Measurements from ENCODE around the gene BCKDK.

Gene BCKDK

GRCh38 chr16:31108035-31108793, at the start of gene BCKDK:
BCKDK (plus strand) TSS chr16:31108386; CDS start chr16:31109224, 838 bp downstream.
- no peak for DNase-seq

GRCh38 chr16:31061126-31061812, 46.9 kb upstream of the BCKDK start:
- DNase-seq, result no peak

DNA sequence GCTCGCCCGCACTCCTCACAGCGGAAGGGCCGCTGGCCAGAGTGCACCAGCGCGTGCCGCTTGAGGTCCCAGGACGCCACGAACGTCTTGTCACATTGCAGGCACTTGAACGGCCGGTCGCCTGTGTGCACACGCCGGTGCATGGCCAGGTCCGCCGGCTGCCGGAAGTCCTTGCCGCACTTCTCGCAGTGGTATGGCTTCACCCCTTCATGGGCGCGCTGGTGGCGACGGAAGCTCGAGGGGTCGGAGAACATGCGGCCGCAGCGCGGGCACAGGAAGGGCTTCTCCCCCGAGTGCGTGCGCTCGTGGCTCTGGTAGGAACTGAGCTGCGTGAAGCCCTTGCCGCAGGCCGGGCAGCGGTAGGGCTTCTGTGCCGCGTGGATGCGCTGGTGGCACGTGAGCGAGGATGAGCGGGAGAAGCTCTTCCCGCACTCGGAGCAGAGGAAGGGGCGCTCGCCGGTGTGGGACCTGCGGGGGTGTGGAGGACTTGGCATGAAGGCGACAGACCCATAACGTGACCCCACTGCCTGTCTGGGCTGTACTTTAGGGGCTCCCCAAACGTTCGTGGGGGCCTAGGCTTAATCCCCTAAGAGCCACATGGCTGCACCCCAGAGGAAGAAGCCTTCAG, 46.3 kb upstream of the BCKDK start:
- no peak for DNase-seq

GRCh38 chr16:31063495-31063842, 44.7 kb upstream of the BCKDK start:
- no peak for DNase-seq

DNA sequence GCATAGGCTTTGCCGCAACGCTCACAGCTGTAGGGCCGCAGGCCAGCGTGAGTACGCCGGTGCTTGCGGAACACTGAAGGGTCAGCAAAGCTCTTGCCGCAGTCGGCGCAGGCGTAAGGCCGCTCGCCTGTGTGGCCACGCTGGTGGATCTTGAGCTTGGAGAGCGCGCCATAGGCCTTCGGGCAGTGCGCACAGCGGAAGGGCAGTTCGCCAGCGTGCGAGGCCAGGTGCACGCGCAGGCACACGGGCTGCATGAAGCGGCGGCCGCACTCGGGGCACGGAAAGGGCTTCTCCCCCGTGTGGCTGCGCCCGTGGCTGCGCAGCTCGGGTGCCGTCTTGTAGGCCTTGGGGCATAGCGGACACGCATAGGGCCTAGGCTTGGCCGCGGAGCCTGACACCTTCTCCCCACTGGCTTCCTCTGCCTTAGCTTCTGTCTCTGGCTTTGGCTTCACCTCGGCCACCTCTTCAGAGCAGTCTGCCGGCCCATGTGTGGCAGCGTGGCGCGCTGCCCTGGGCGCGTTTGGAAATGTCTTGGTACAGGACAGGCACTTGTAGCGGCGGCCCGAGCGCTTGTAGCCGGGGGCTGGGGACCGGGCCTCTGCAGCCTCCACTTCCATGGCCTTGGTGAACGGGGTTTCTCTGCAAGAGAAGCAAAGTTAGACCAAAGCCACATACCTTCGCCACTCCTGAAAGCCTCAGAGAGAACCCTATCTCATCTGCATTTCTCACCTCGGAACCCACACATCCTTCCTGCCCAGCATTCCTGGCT, 44.2 kb upstream of the BCKDK start:
- no peak for DNase-seq

- DNase-seq, result no peak
These were observed 43.2 kb upstream of the BCKDK start for GRCh38 chr16:31064882-31065461.

GRCh38 chr16:31067342-31067741, 40.8 kb upstream of the BCKDK start:
- no peak for DNase-seq

GRCh38 chr16:31071861-31072260, 36.3 kb upstream of the BCKDK start:
- DNase-seq, result no peak

- DNase-seq, result no peak
These were observed 35.5 kb upstream of the BCKDK start for GRCh38 chr16:31072540-31073141.

DNA sequence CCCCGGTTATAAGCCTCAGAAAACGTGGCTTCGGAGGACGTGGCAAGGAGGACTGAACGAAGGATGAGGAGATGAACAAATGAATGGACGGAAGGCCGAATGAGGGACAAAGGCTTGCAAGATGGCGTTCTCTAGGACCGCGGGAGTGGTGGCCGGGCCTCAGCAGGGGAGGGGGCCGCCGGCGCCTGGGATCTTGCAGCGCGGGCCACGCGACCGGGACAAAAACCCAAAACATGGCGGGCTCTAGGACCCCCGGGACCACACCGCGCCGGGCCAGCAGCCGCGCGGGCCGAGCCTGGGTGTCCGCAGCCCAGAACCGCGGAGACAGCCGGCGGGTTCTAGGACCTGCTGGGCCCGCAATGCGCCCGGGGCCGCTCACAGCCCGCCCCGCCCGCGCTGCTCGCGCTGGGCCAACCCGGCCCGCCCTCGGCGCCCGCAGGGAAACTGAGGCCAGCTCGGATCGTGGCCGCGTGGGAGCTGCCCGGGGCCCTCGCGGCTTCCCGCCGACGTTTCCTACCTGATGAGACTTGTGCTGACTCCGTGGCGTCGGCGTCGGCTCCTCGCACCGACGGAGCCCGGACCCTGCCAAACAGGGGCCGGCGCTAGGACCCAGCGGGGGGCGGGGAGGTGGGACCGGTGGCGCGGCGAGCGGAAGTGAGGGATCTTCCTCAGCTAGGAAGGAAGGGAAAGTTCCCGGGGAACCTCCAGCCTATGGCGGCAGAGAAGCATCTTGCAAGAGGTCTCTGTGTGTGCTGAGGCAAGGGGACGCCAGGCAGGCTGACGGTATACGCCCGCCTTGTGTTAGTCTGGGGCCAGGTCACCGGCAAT, 34.8 kb upstream of the BCKDK start:
- DNase-seq, result peak; percentile 39

- DNase-seq, result peak; percentile 85
These were observed 34.0 kb upstream of the BCKDK start, which contains the start of the genes ZNF646 and ZNF668 for GRCh38 chr16:31073970-31074813. ZNF646 (plus strand) TSS chr16:31074422; CDS start chr16:31076325, 1,903 bp downstream. ZNF668 (minus strand) TSS chr16:31074240; CDS start chr16:31064459, 9,781 bp downstream.

GRCh38 chr16:31074814-31075183, 33.4 kb upstream of the BCKDK start:
- no peak for DNase-seq

- no peak for DNase-seq
These were observed 31.9 kb upstream of the BCKDK start for GRCh38 chr16:31076319-31076718.

- DNase-seq, result no peak
These were observed 31.2 kb upstream of the BCKDK start for GRCh38 chr16:31077024-31077423.

DNA sequence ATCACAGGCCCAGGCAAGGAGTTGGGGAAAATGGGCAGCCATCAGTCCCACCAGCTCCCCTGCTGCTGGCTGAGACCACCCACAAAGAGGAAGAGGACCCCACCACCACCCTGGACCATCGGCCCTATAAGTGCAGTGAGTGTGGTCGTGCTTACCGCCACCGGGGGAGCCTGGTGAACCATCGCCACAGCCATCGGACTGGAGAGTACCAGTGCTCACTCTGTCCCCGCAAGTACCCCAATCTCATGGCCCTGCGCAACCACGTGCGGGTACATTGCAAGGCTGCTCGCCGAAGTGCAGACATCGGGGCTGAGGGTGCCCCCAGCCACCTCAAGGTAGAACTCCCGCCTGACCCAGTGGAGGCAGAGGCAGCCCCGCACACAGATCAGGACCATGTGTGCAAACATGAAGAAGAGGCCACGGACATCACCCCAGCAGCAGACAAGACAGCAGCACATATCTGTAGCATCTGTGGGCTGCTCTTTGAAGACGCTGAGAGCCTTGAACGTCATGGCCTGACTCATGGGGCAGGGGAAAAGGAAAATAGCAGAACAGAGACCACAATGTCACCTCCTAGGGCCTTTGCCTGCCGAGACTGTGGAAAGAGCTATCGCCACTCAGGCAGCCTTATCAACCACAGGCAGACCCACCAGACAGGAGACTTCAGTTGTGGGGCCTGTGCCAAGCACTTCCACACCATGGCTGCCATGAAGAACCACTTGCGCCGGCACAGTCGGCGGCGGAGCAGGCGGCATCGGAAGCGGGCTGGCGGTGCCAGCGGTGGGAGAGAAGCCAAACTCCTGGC, 30.4 kb upstream of the BCKDK start:
- DNase-seq, result no peak

DNA sequence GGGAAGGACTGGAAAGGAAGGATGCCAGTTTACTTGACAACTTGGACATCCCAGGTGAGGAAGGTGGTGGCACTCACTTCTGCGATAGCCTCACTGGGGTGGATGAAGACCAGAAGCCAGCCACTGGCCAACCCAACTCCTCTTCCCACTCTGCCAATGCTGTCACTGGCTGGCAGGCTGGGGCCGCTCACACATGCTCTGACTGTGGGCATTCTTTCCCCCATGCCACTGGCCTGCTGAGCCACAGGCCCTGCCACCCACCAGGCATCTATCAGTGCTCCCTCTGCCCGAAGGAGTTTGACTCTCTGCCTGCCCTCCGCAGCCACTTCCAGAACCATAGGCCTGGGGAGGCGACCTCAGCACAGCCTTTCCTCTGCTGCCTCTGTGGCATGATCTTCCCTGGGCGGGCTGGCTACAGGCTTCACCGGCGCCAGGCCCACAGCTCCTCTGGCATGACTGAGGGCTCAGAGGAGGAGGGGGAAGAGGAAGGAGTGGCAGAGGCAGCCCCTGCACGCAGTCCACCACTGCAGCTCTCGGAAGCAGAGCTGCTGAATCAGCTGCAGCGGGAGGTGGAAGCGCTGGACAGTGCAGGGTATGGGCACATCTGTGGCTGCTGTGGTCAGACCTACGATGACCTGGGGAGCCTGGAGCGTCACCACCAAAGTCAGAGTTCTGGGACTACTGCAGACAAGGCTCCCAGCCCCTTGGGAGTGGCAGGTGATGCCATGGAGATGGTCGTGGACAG, 29.4 kb upstream of the BCKDK start:
- DNase-seq, result no peak

- no peak for DNase-seq
These were observed 28.7 kb upstream of the BCKDK start for GRCh38 chr16:31079342-31079944.

- no peak for DNase-seq
These were observed 28.1 kb upstream of the BCKDK start for GRCh38 chr16:31080035-31080629.
